ENCODE results near the gene ZNF827.

Gene ZNF827

DNA sequence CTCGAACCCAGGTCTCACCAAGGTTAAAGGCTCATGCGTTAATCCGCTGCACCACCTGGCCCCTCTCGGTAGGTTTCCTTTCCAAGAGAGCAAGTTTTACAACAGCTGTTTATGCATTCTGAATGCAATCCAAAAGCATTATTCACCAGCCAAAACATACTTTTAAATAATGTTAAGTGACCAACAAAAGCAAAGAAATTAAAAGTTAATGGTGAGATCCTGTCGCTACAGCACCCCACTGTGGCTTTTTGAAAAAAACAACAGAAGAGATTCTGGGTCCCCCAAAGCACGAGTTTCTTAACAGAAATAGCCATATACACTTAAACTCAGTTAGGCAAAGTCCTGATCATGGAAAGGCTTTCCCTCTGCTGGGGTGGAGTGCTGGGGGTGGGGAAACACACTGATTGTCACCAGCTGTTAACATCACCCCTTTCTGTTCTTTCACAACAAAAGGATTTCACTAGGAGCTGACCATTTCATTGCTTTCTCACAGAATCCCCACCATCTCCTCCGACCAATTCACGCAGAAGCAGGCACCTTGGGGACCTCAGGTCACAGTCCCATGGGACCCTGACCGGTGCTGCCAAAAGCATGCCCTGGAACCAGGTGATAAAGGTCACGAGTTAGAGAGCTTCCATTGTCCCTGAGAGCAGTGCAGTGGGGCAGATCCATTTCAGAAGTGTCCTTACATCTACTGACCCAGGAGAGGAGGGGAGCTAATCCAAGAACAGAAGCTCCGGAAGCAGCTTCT is 51.2 kb downstream of the ZNF827 start:
- DNase-seq: no peak

GRCh38 chr4:145886871-145887240 is 51.8 kb downstream of the ZNF827 start:
- no peak for DNase-seq

- DNase-seq: no peak
These were observed 53.0 kb downstream of the ZNF827 start for GRCh38 chr4:145885666-145886065.

GRCh38 chr4:145884775-145885174 is 53.8 kb downstream of the ZNF827 start:
- DNase-seq: no peak

DNA sequence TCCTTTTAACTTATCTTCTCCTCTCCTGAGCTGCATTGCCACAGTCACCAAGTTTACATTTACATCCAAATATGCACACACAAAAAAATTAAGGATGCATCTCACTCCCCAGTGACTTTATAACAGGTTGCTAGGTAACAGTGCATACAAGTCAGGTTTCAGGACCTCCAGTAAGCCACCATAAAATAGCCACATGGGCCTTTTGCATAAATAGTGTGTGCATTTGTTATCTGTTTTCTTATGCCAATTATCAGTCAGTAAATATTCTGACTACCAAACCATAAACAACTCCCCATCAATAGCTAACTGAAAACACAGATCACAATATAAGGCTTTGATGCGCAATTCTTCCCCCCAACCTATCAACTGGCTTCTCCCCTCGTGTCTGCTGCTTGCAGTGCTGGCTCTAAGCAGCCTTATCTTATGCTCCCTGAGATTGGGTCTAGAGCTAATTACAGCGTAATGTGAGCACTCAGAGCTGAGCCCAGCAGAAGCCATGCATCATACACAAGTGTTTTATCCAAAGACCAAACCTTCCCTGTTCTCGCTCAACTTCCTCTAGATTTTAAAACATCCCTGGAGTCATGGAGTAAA is 55.4 kb downstream of the ZNF827 start:
- DNase-seq: no peak

DNA sequence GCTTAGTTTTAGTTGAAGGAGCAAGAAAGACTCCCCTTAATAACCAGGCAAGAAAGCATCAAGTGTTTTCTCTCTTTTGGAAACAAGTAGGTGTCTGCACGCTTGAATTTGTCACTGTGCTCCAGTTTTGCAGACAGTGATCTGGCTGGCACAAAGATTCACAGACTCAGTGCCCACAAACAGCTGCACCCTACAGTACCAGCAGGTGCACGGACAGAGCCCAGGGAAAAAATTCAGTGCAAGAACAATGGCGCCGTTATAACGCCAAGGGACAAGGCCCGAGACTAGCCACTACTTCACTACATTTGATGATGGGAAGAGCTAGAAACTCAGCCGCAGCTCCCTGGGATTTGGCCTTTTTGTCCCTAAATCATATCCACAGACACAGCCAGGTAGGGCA is 56.0 kb downstream of the ZNF827 start:
- DNase-seq: no peak

- no peak for DNase-seq
These were observed 56.6 kb downstream of the ZNF827 start for GRCh38 chr4:145881989-145882388.

- no peak for DNase-seq
These were observed 57.0 kb downstream of the ZNF827 start for GRCh38 chr4:145881576-145881975.

DNA sequence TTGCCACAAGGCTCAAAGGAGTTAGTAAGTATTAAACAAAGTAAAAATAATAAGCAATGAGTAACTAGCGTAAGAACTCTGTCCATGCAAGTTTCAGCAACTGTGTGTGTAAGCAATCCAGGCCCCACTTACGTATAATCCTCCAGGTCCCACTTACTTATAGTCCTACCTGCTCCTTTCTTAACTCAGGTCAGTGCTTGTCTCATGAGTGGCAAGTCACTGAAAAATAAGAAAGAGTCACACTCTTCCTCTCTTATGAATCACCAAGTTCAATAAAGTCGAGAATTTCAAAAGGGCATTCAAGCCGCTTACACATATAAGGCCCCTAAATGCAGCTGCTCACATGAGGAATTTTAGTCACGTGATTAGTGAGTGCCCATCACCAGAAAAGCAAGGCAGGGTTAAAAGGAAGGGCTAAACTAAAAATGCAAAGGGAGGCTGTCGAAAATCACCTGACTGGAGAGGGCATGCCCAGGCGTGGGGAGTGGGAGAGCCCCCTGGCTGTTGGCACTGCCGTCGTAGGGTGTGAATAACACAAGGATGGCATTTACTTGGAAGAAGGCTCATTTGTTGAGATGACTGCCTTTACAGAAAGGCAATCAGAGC is 58.2 kb downstream of the ZNF827 start:
- DNase-seq: no peak

DNA sequence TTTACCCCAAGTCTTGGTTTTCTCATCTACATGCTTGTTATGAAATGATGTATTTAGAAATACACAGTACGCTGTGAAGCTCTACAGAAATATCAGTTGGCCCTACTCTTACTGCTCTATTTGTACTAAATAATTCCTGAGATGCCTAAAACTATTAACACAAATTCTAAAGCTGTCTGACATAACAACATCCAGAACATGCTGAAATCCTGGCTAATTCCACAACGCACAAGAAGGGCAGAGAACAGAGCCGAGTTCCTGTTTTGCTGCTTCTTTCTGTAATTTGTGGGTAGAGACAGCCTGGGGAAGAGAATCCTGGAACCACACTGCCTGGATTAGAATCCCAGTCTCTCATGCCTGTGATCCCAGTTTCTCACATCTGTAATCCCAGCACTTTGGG is 59.0 kb downstream of the ZNF827 start:
- DNase-seq: no peak

DNA sequence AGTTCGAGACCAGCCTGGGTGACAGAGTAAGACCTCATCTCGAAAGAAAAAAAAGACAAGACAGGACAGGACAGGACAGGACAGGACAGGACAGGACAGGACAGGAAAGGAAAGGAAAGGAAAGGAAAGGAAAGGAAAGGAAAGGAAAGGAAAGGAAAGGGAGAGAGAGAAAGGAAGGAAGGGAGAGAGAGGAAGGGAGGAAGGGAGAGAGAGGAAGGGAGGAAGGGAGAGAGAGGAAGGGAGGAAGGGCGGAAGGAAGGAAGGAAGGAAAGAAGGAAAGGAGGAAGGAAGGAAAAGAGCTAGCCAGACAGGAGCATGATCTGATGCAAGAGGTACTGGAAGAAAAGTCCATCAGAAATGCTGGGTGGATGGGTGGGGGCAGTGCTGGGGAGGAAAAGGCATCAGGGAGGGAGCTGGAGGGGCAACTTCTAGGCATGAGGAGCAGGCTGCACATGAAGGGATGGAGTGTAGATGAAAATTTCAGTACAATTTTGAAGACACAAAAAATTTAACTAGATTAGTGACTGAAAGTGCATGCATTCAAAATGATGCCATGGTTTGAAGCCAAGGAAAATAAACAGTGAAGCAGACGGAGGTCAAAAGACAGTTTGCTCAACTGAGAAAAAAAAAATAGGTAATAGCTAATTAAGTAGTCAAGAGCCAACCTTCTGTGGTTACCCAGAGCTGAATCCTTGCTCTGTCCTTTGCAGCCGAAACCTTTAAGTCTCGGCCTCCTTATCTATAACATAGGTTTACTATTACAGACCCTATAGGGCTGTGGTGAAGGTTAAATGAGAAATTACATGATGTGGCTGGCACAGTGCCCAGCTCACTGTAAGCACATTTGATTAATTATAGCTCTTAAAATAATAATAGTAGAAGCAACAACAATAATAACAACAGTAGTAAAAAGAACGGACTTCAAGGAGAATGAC is 59.9 kb downstream of the ZNF827 start:
- DNase-seq: no peak

- no peak for DNase-seq
These were observed 62.0 kb downstream of the ZNF827 start for GRCh38 chr4:145876531-145877180.

- DNase-seq: no peak
These were observed 64.7 kb downstream of the ZNF827 start for GRCh38 chr4:145873901-145874300.

DNA sequence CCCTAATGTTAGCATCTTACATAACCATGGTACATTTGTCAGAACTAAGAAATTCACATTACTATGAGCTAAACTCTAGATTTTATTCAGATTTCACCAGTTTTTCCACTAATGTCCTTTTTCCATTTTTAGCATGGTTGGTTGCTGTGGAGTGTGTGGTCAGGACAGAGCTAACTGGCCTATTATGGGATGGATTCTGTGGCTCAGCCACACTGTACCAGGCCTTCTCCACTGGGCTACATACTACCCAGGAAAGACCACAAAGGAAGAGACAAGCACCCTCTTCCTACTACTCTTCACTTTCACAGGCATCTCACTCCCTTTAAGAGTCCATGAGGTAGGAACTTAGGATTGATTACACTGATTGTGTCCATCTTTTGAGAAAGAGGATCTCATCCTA is 67.4 kb downstream of the ZNF827 start:
- no peak for DNase-seq

DNA sequence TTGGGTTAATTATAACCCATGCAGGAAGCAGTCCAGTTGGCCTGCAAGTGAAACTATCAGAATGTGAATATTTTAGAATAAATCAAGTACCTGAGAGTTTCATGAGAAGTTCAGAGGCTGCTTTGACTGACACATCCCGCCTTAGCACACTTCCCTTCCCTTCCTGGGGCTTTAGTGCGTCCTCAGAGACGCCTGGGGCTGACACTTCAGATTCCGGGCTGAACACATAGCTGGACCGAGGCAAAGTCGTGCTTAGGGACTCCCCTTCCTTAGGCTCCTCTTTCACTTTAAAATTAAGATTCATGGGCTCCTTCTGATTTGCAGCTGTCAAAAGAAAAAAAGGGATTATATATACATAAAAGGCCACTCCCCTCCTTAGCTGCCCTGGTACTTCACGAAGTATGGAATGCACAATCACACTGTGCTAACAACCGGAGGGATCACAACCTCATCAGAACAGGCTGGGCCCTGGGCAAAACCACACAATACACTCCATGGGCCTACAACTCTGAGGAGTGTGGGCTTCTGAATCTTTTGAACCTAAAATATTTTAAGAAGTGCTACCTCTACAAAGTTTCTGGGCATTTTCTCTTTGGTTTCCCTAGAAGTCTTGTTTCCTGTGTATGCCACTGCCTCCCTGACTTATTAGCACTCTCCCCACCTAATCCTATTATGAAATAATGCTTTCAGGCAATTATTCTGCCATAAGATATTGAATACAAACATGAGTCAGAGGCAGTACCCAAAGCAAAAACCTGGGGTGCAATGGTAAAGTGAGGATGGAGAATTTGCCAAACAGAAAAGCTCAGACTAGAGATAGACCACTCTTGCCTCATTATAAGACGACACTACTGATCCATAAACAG is 68.2 kb downstream of the ZNF827 start:
- DNase-seq: no peak

GRCh38 chr4:145868637-145869409 is 69.8 kb downstream of the ZNF827 start:
- peak; percentile 5 for DNase-seq

DNA sequence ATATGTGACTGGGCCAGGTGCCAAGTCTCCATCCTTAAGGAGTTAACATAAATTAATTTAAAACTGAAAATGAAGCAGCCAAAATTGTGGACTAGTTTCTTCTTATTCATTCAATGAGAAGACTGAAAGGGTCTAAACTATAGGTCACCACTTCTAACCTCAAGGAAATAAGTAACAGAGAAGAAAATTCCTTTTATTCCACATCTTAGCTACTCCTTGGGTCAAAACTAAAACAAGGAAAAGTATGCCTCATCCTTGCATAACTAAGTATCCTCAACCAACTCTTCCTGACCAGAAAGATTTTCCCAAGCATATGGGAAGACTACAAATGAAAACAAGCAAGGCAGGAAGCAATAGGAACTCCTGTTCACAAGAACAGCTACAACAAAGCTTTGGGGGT is 71.2 kb downstream of the ZNF827 start:
- no peak for DNase-seq

DNA sequence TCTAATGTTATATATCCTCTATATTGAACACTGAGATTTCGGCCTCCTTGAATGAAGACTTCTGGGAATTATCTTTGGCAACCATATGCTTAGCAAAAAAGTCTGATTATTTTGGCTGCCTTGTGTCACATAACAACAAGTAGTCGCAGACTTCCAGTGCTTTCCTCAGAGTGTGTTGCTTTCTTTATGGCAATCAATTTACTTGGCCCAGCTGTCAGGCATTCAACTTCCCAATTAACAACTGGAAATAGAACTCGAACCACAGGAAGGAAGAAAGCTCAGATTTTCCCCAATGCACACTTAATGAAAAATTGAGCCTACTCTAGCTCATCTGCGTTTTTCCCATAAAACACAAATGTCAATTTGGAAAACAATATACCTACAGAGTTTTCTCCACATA is 71.6 kb downstream of the ZNF827 start:
- no peak for DNase-seq

- DNase-seq: no peak
These were observed 73.2 kb downstream of the ZNF827 start for GRCh38 chr4:145865274-145865941.

GRCh38 chr4:145863191-145863590 is 75.4 kb downstream of the ZNF827 start:
- DNase-seq: no peak
